ENCODE data around the gene WDFY4. TPM values are rescaled to one million over a fixed set of nuclear protein-coding genes. Genes with fewer than 3 reads are reported as not detected.

Gene WDFY4
- total and polyA plus RNA-seq, 4 donors = 0.57 to 7.1 (median 2.0) TPM

GRCh38 chr10:48819783-48820182 lies 135.1 kb downstream of the WDFY4 start:
- TF ChIP-seq ATF3 (IDR thresholded peaks at IDR 0.05) = no peak
- no peak for TF ChIP-seq HNF4A (conservative IDR thresholded peaks at IDR 0.05)
- TF ChIP-seq EGR1 (IDR thresholded peaks at IDR 0.05; ENCODE audit: low read depth in 2 of 2) = no peak
- TF ChIP-seq TAF1 (conservative IDR thresholded peaks at IDR 0.05) = no peak
- TF ChIP-seq FOXA2 (IDR thresholded peaks at IDR 0.05) = no peak
- TF ChIP-seq SP1 (IDR thresholded peaks at IDR 0.05) = no peak
- TF ChIP-seq JUND (IDR thresholded peaks at IDR 0.05) = no peak
- no peak for TF ChIP-seq RXRA (IDR thresholded peaks at IDR 0.05)
- TF ChIP-seq FOXA1 (IDR thresholded peaks at IDR 0.05) = no peak
- TF ChIP-seq YY1 (IDR thresholded peaks at IDR 0.05) = no peak
- no peak for TF ChIP-seq RAD21 (IDR thresholded peaks at IDR 0.05)
- no peak for TF ChIP-seq REST (IDR thresholded peaks at IDR 0.05)
- TF ChIP-seq NR2F2 (IDR thresholded peaks at IDR 0.05) = no peak
- no peak for TF ChIP-seq HNF4G (IDR thresholded peaks at IDR 0.05)
- TF ChIP-seq GABPA (IDR thresholded peaks at IDR 0.05 in 1 of 2, conservative IDR thresholded peaks at IDR 0.05 in 1 of 2) = no peak
- TF ChIP-seq ZBTB33 (IDR thresholded peaks at IDR 0.05) = no peak
- no peak for TF ChIP-seq CTCF (IDR thresholded peaks at IDR 0.05; ENCODE audit: low read depth, low read length, missing input control)
- TF ChIP-seq MAX (IDR thresholded peaks at IDR 0.05) = no peak
- Histone ChIP-seq H3K9me3 (ENCODE audit: control insufficient read depth in 4 of 4, low read length in 3 of 4) (no peaks in the 10 kb centered on the region), H3K27me3 (ENCODE audit: control insufficient read depth in 4 of 4, insufficient read depth in 4 of 4, low read length in 3 of 4) (peaks cover 0 to 2% (median 0%) of the 10 kb centered on the region in 4 donors), H3K9ac (ENCODE audit: low read depth in 1 of 2, low read length in 2 of 2) (no peak overlapping the region), H3K4me3 (ENCODE audit: low read depth in 1 of 3, low read length in 3 of 3) (no peak overlapping the region), H3K36me3 (ENCODE audit: control insufficient read depth in 4 of 4, insufficient read depth in 3 of 4, low read depth in 1 of 4, low read length in 3 of 4) (no peaks in the 10 kb centered on the region), H3K4me1 (ENCODE audit: control insufficient read depth in 4 of 4, insufficient read depth in 4 of 4, low read length in 3 of 4) (no peaks in the 10 kb centered on the region), H3K27ac (ENCODE audit: low read depth in 1 of 2, low read length in 2 of 2) (no peak overlapping the region)
- no peak for DNase-seq (ENCODE audit: low spot score)
- WGBS = 89% methylated on average over 8 of the region's 8 CpGs

Data from liver (tissue), 9 donors.